Osteocyte (in vitro differentiated cells): Measurements from ENCODE around the gene TRIM38. TPM values are rescaled to one million over a fixed set of nuclear protein-coding genes. Genes with fewer than 3 reads are reported as not detected.
A peak's percentile ranks its signal among the peaks of the same experiment; 100 is the strongest.
"Not testable (repeated sequence)": the region's sequence is repeated elsewhere in the genome, so short reads cannot be mapped to it uniquely, and the experiment has no call there.

Experiments
- DNase-seq: peaks from one replicate; pipeline ENCODE4 v3.0.0; 2021; ENCODE audit warnings: mixed read lengths; ENCODE audit not compliant: unreplicated experiment; ENCODE audit errors: extremely low spot score
- H3K27ac Mint-ChIP-seq: one replicate; pipeline ENCODE4 v1.8.0; 2021; ENCODE audit warnings: mild to moderate bottlenecking, mixed read lengths; ENCODE audit not compliant: unreplicated experiment
- H3K27me3 Mint-ChIP-seq: one replicate; pipeline ENCODE4 v1.8.0; 2021; ENCODE audit warnings: mixed read lengths; ENCODE audit not compliant: unreplicated experiment
- H3K36me3 Mint-ChIP-seq: one replicate; pipeline ENCODE4 v1.8.0; 2021; ENCODE audit warnings: mixed read lengths; ENCODE audit not compliant: unreplicated experiment
- H3K4me1 Mint-ChIP-seq: one replicate; pipeline ENCODE4 v1.8.0; 2021; ENCODE audit warnings: mixed read lengths; ENCODE audit not compliant: unreplicated experiment
- H3K4me3 Mint-ChIP-seq: one replicate; pipeline ENCODE4 v1.8.0; 2021; ENCODE audit warnings: mild to moderate bottlenecking, moderate library complexity, mixed read lengths; ENCODE audit not compliant: unreplicated experiment
- H3K9me3 Mint-ChIP-seq: one replicate; pipeline ENCODE4 v1.8.0; 2021; ENCODE audit warnings: mixed read lengths; ENCODE audit not compliant: unreplicated experiment
- CTCF ChIP-seq: fragments of 200-600 bp; sonication (generic); IDR thresholded peaks from 2 replicates; pipeline ENCODE4 v1.5.0; 2021; ENCODE audit warnings: antibody characterized with exemption, mild to moderate bottlenecking, moderate library complexity
- total RNA-seq: library from RNA; stranded (reverse); gene quantifications from 2 replicates; pipeline ENCODE4 v1.2.1, GENCODE V29; 2021

The TRIM38 gene
- total RNA-seq, 1 donor from 2014 or later = 8.4 TPM

GRCh38 chr6:25997921-25998320, 35.3 kb downstream of the TRIM38 start:
- Mint-ChIP-seq H3K36me3 (no peaks in the 10 kb centered on the region), H3K4me1 (peaks cover 7% of the 10 kb centered on the region), H3K27me3 (no peaks in the 10 kb centered on the region), H3K4me3 (no peak overlapping the region), H3K27ac (no peak overlapping the region), H3K9me3 (no peaks in the 10 kb centered on the region)
- TF ChIP-seq CTCF = no peak
- DNase-seq = no peak

GRCh38 chr6:25998379-25998778, 35.8 kb downstream of the TRIM38 start:
- no peak for DNase-seq
- H3K27ac Mint-ChIP-seq = no peak overlapping the region
- H3K9me3 Mint-ChIP-seq = no peaks in the 10 kb centered on the region
- no peak for TF ChIP-seq CTCF
- no peaks in the 10 kb centered on the region for H3K27me3 Mint-ChIP-seq
- H3K36me3 Mint-ChIP-seq = no peaks in the 10 kb centered on the region
- no peak overlapping the region for H3K4me3 Mint-ChIP-seq
- H3K4me1 Mint-ChIP-seq = peaks cover 6% of the 10 kb centered on the region

- not testable (repeated sequence) for H3K4me3 Mint-ChIP-seq, H3K27me3 Mint-ChIP-seq, H3K27ac Mint-ChIP-seq, H3K4me1 Mint-ChIP-seq, H3K36me3 Mint-ChIP-seq, H3K9me3 Mint-ChIP-seq, DNase-seq
These were observed 36.6 kb downstream of the TRIM38 start for GRCh38 chr6:25999225-25999624.

GRCh38 chr6:26000366-26001144, 38.0 kb downstream of the TRIM38 start:
- no peaks in the 10 kb centered on the region for H3K27me3 Mint-ChIP-seq
- no peak overlapping the region for H3K27ac Mint-ChIP-seq
- no peaks in the 10 kb centered on the region for H3K4me1 Mint-ChIP-seq
- no peak overlapping the region for H3K4me3 Mint-ChIP-seq
- no peak for TF ChIP-seq CTCF
- no peak for DNase-seq
- H3K36me3 Mint-ChIP-seq = no peaks in the 10 kb centered on the region
- no peaks in the 10 kb centered on the region for H3K9me3 Mint-ChIP-seq

- Mint-ChIP-seq H3K4me3 (no peak overlapping the region), H3K9me3 (no peaks in the 10 kb centered on the region), H3K36me3 (no peaks in the 10 kb centered on the region), H3K27me3 (no peaks in the 10 kb centered on the region), H3K27ac (no peak overlapping the region), H3K4me1 (no peaks in the 10 kb centered on the region)
- TF ChIP-seq CTCF = peak; percentile 80
- DNase-seq = no peak
These were observed 40.6 kb downstream of the TRIM38 start for GRCh38 chr6:26003102-26003694.
